ENCODE results near the gene ADH5.

DNA sequence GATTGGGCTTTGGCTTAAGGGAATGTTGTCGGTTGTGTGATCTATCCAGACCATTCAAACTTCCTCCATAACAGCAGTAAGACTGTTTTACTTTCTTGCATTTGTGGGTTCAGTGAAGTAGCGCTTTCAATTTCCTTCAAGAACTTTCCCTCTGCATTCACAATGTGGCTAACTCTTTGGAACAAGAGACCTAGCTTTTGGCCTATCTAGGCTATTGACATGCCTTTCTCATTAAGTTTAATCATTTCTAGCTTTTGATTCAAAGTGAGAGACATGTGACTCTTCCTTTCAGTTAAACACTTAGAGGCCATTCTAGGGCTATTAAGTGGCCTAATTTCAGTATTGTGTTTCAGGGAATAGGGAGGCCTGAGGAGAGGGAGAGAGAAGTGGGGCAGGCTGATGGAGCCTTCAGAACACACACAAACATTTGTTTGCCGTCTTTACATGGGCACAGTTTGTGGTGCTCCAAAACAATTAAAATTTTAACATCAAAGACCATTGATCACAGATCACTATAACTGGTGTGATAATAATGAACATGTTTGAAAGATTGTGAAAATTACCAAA, 34.1 kb downstream of the ADH5 start:
- TF ChIP-seq, protein P1, sequence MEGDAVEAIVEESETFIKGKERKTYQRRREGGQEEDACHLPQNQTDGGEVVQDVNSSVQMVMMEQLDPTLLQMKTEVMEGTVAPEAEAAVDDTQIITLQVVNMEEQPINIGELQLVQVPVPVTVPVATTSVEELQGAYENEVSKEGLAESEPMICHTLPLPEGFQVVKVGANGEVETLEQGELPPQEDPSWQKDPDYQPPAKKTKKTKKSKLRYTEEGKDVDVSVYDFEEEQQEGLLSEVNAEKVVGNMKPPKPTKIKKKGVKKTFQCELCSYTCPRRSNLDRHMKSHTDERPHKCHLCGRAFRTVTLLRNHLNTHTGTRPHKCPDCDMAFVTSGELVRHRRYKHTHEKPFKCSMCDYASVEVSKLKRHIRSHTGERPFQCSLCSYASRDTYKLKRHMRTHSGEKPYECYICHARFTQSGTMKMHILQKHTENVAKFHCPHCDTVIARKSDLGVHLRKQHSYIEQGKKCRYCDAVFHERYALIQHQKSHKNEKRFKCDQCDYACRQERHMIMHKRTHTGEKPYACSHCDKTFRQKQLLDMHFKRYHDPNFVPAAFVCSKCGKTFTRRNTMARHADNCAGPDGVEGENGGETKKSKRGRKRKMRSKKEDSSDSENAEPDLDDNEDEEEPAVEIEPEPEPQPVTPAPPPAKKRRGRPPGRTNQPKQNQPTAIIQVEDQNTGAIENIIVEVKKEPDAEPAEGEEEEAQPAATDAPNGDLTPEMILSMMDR (conservative IDR thresholded peaks at IDR 0.05; ENCODE audit: low read depth, low read length): no peak
- TF ChIP-seq EZH2 (IDR thresholded peaks at IDR 0.05; ENCODE audit: borderline replicate concordance, low read depth, low read length, poor library complexity, severe bottlenecking): no peak
